GM21576 (cell line): ENCODE measurements around the gene USP27X.

Source experiments
- ATAC-seq: cut with Tn5 transposase; IDR thresholded peaks from one replicate; pipeline ENCODE4 v1.9.1; 2021; ENCODE audit warnings: mild to moderate bottlenecking, moderate library complexity; ENCODE audit not compliant: unreplicated experiment

Gene USP27X

GRCh38 chrX:49880668-49881067, 1.4 kb downstream of the USP27X start:
- no peak for ATAC-seq

GRCh38 chrX:49884290-49884862, 5.1 kb downstream of the USP27X start:
- peak; percentile 45 for ATAC-seq

GRCh38 chrX:49892542-49892941, 13.3 kb downstream of the USP27X start:
- ATAC-seq: no peak

- no peak for ATAC-seq
Observed at GRCh38 chrX:49896951-49897350, 17.7 kb downstream of the USP27X start.

GRCh38 chrX:49901048-49901447, 21.8 kb downstream of the USP27X start:
- no peak for ATAC-seq

GRCh38 chrX:49910344-49910743, 31.1 kb downstream of the USP27X start:
- peak; percentile 53 for ATAC-seq

- no peak for ATAC-seq
Observed at GRCh38 chrX:49912086-49912485, 32.8 kb downstream of the USP27X start.

- no peak for ATAC-seq
Observed at GRCh38 chrX:49912861-49913260, 33.6 kb downstream of the USP27X start.

- ATAC-seq: peak; percentile 73
Observed at GRCh38 chrX:49915361-49916222, 36.3 kb downstream of the USP27X start.

- no peak for ATAC-seq
Observed at GRCh38 chrX:49919617-49920016, 40.3 kb downstream of the USP27X start.

- no peak for ATAC-seq
Observed at GRCh38 chrX:49921109-49921508, 41.8 kb downstream of the USP27X start.

GRCh38 chrX:49922291-49923241, 43.3 kb downstream of the USP27X start, which contains the start of gene CLCN5:
CLCN5 (plus strand) TSS chrX:49922596; CDS start chrX:49925299, 2,703 bp downstream.
- ATAC-seq: peak; percentile 97

GRCh38 chrX:49925176-49925575, 45.9 kb downstream of the USP27X start:
- no peak for ATAC-seq

GRCh38 chrX:49930039-49930438, 50.8 kb downstream of the USP27X start:
- ATAC-seq: no peak
